ENCODE data around the gene UNC5C. TPM values are rescaled to one million over a fixed set of nuclear protein-coding genes. Genes with fewer than 3 reads are reported as not detected.
A peak's percentile ranks its signal among the peaks of the same experiment; 100 is the strongest.

The UNC5C gene
- total RNA-seq, 3 donors from 2014 or later (not counting 1 experiment from before 2014, with no cell fraction given): not detected

DNA sequence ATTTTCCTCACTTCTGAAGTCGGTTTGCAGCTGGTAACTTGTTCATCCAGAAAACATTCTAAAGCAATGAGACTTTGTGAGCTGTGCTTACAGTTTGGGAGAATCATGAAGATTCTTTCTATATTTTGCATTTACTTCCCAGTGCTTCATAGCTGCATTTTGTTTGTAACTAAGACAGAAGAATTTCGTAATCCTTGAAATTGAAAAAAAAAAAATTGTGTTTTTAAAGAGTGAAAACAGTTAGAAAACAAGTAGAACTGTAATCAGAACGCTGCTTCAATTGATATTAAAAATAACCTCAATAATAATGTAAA lies 392.4 kb downstream of the UNC5C start:
- no peaks in the 10 kb centered on the region for H3K27me3 ChIP-seq (ENCODE audit: control insufficient read depth, insufficient read depth, low read length)
- DNase-seq (no peak), ATAC-seq (no peak)
- Mint-ChIP-seq H3K4me3 (peak overlapping the region; percentile 73), H3K9me3 (no peaks in the 10 kb centered on the region), H3K36me3 (no peaks in the 10 kb centered on the region), H3K27ac (peak overlapping the region; percentile 73 to 76), H3K27me3 (ENCODE audit: low read depth in 2 of 2) (peaks cover 8 to 9% of the 10 kb centered on the region in 2 donors), H3K4me1 (peaks cover 44 to 47% of the 10 kb centered on the region in 2 donors)
- TF ChIP-seq, protein P1, sequence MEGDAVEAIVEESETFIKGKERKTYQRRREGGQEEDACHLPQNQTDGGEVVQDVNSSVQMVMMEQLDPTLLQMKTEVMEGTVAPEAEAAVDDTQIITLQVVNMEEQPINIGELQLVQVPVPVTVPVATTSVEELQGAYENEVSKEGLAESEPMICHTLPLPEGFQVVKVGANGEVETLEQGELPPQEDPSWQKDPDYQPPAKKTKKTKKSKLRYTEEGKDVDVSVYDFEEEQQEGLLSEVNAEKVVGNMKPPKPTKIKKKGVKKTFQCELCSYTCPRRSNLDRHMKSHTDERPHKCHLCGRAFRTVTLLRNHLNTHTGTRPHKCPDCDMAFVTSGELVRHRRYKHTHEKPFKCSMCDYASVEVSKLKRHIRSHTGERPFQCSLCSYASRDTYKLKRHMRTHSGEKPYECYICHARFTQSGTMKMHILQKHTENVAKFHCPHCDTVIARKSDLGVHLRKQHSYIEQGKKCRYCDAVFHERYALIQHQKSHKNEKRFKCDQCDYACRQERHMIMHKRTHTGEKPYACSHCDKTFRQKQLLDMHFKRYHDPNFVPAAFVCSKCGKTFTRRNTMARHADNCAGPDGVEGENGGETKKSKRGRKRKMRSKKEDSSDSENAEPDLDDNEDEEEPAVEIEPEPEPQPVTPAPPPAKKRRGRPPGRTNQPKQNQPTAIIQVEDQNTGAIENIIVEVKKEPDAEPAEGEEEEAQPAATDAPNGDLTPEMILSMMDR (IDR thresholded peaks at IDR 0.05): peak; percentile 21
- no peak overlapping the region for H3K27ac ChIP-seq (ENCODE audit: low read length)
- 0% methylated on average over 1 of the region's 3 CpGs for WGBS (ENCODE audit: insufficient coverage)
- intact Hi-C loops (cut with micrococcal nuclease): no loop called here
- peaks cover 16% of the 10 kb centered on the region for H3K4me1 ChIP-seq (ENCODE audit: control insufficient read depth, insufficient read depth, low read length)
- no peak overlapping the region for H3K4me3 ChIP-seq (ENCODE audit: low read length)
- no peaks in the 10 kb centered on the region for H3K9me3 ChIP-seq (ENCODE audit: control insufficient read depth, insufficient read depth, low read length)
- no peaks in the 10 kb centered on the region for H3K36me3 ChIP-seq (ENCODE audit: control insufficient read depth, insufficient read depth, low read length)

DNA sequence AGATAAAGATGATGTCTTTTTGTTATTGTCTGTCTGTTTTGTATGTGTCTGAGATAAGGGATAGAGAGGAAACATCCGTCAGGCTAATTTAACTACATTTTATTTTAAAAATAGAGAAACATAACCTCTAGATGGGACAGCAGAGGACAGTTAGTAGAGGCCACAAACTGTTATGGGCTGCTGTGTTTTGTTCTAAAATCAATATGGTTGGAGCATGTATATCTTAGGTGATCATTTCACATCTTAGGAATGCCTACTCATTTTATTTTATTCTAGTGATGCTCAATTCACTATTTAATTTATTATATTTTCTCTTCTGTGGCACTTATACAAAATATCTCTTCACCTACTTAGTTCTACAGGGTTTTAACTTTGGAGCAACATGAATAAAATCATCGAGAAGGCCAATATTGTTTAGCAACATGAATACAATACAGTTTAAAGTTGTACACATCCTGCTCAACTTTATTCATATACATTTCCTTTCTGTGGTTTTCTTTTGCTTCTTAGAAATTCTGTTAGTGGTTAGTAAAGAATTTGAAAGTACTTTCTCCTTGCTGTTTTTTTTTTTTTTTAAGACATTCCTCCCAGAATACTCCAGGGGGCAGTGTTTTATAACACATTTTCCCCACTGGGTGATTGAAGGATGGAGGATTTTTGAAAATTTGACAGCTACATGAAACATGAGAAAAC lies 392.9 kb downstream of the UNC5C start:
- DNase-seq: peak in 1 of 2 donors; percentile 60
- Histone ChIP-seq H3K36me3 (ENCODE audit: control insufficient read depth, insufficient read depth, low read length) (no peaks in the 10 kb centered on the region), H3K4me3 (ENCODE audit: low read length) (no peak overlapping the region), H3K9me3 (ENCODE audit: control insufficient read depth, insufficient read depth, low read length) (no peaks in the 10 kb centered on the region), H3K27me3 (ENCODE audit: control insufficient read depth, insufficient read depth, low read length) (no peaks in the 10 kb centered on the region), H3K4me1 (ENCODE audit: control insufficient read depth, insufficient read depth, low read length) (peaks cover 11% of the 10 kb centered on the region), H3K27ac (ENCODE audit: low read length) (no peak overlapping the region)
- Mint-ChIP-seq H3K27ac (peak overlapping the region; percentile 73 to 76), H3K4me3 (peak overlapping the region; percentile 73), H3K9me3 (no peaks in the 10 kb centered on the region), H3K27me3 (ENCODE audit: low read depth in 2 of 2) (peaks cover 8 to 9% of the 10 kb centered on the region in 2 donors), H3K4me1 (peaks cover 39 to 42% of the 10 kb centered on the region in 2 donors), H3K36me3 (no peaks in the 10 kb centered on the region)
- peak; percentile 55 to 78 (median 67) for ATAC-seq
- TF ChIP-seq, protein P1 (IDR thresholded peaks at IDR 0.05): peak; percentile 74
- intact Hi-C loops (cut with micrococcal nuclease): no loop called here
- WGBS (ENCODE audit: insufficient coverage): no CpG with 5 or more reads among the region's 2 CpGs

DNA sequence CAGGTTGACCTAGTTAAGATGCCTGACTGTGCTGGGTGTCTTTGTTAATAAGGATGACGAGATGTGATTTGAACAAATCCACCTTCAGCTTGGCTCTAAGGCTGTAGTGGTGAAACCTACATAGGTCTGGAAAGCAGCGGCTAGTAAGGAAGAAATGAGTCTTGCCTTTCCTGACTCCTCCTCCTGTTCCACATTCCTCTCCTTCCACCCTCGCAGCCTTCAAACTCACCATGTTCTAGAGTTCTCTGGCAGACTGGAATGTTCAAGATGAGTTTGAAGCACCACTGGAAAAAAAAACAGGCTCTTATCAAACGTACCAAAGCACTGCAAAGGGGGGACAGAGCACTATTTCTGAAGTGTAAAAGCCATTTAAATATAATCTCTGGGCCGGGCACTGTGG lies 395.6 kb downstream of the UNC5C start:
- H3K9me3 ChIP-seq (ENCODE audit: control insufficient read depth, insufficient read depth, low read length): no peaks in the 10 kb centered on the region
- Mint-ChIP-seq H3K27me3 (ENCODE audit: low read depth in 2 of 2) (no peaks in the 10 kb centered on the region), H3K36me3 (no peaks in the 10 kb centered on the region), H3K4me1 (peaks cover 16 to 19% of the 10 kb centered on the region in 2 donors), H3K9me3 (no peaks in the 10 kb centered on the region), H3K4me3 (no peak overlapping the region), H3K27ac (no peak overlapping the region)
- intact Hi-C loops (cut with micrococcal nuclease): no loop called here
- whole genome bisulfite sequencing (ENCODE audit: insufficient coverage): 89% methylated on average over 5 of the region's 5 CpGs
- no peak overlapping the region for H3K27ac ChIP-seq (ENCODE audit: low read length)
- no peaks in the 10 kb centered on the region for H3K36me3 ChIP-seq (ENCODE audit: control insufficient read depth, insufficient read depth, low read length)
- H3K4me3 ChIP-seq (ENCODE audit: low read length): no peak overlapping the region
- TF ChIP-seq, protein P1 (IDR thresholded peaks at IDR 0.05): no peak
- H3K4me1 ChIP-seq (ENCODE audit: control insufficient read depth, insufficient read depth, low read length): no peaks in the 10 kb centered on the region
- no peak for ATAC-seq
- DNase-seq: no peak
- no peaks in the 10 kb centered on the region for H3K27me3 ChIP-seq (ENCODE audit: control insufficient read depth, insufficient read depth, low read length)

DNA sequence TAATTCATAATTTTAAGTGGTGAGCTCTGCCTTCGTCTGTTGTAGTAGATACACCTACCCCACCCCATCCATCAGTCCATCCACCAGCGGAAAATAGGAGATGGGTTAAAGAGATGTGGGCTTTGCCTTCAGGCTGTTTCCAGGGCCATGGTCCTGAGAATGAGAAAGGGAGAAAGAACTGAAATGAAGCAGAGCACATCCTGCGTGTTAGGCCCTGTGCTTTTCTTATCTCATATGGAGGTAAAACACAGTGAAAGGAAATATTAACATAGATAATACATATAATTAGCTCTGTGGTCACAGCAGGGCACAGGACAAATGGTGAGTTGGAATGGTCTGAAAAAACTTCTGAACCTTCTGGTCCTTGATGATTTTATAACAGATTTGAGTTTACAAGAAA lies 397.5 kb downstream of the UNC5C start:
- Mint-ChIP-seq H3K4me1 (peaks cover 12 to 14% of the 10 kb centered on the region in 2 donors), H3K4me3 (no peak overlapping the region), H3K27me3 (ENCODE audit: low read depth in 2 of 2) (no peaks in the 10 kb centered on the region), H3K9me3 (no peaks in the 10 kb centered on the region), H3K27ac (no peak overlapping the region), H3K36me3 (no peaks in the 10 kb centered on the region)
- intact Hi-C loops (cut with micrococcal nuclease): no loop called here
- DNase-seq (no peak), ATAC-seq (no peak)
- H3K4me3 ChIP-seq (ENCODE audit: low read length): no peak overlapping the region
- H3K27me3 ChIP-seq (ENCODE audit: control insufficient read depth, insufficient read depth, low read length): no peaks in the 10 kb centered on the region
- H3K4me1 ChIP-seq (ENCODE audit: control insufficient read depth, insufficient read depth, low read length): no peaks in the 10 kb centered on the region
- no peak overlapping the region for H3K27ac ChIP-seq (ENCODE audit: low read length)
- TF ChIP-seq, protein P1 (IDR thresholded peaks at IDR 0.05): no peak
- H3K9me3 ChIP-seq (ENCODE audit: control insufficient read depth, insufficient read depth, low read length): no peaks in the 10 kb centered on the region
- H3K36me3 ChIP-seq (ENCODE audit: control insufficient read depth, insufficient read depth, low read length): no peaks in the 10 kb centered on the region
- 80% methylated on average over 1 of the region's 3 CpGs for WGBS (ENCODE audit: insufficient coverage)
